Upper lobe of right lung (tissue), 1 donor: ENCODE results near the gene WFS1. TPM values are rescaled to one million over a fixed set of nuclear protein-coding genes. Genes with fewer than 3 reads are reported as not detected.

Experiments used
- ATAC-seq: fragments of 200-7000 bp; cut with Tn5 transposase; one replicate; pipeline ENCODE4 v1.9.1; 2020; ENCODE audit warnings: mild to moderate bottlenecking, moderate library complexity
- DNase-seq: peaks from one replicate; pipeline ENCODE4 v3.0.0-alpha.2; 2020
- H3K27ac ChIP-seq: fragments of 200-600 bp; one replicate; pipeline ENCODE4 v1.8.0; 2022
- H3K27me3 ChIP-seq: fragments of 200-600 bp; one replicate; pipeline ENCODE4 v1.8.0; 2022; ENCODE audit warnings: mild to moderate bottlenecking
- H3K36me3 ChIP-seq: fragments of 200-600 bp; one replicate; pipeline ENCODE4 v1.8.0; 2022
- H3K4me1 ChIP-seq: fragments of 200-600 bp; one replicate; pipeline ENCODE4 v1.8.0; 2022
- H3K4me3 ChIP-seq: fragments of 200-600 bp; one replicate; pipeline ENCODE4 v1.8.0; 2022; ENCODE audit warnings: mild to moderate bottlenecking
- H3K9me3 ChIP-seq: fragments of 200-600 bp; one replicate; pipeline ENCODE4 v1.8.0; 2022
- intact Hi-C: fragments of 100-400 bp; cut with DNase I; formaldehyde crosslinking; loops from one replicate; pipeline ENCODE4 v1.11.0; 2022
- total RNA-seq: library from RNA; stranded (reverse); fragmentation: NEBNext Ultra II Directional; extraction: Animal tissue kit (Norgen Biotek cat#: 25700); gene quantifications from one replicate; pipeline ENCODE4 v1.2.1, GENCODE V29; 2021
- TF ChIP-seq, protein P1 (sequence below): fragments of 200-600 bp; IDR thresholded peaks from one replicate; pipeline ENCODE4 v1.8.0; 2022; ENCODE audit warnings: antibody characterized with exemption
- donor health status: DM: no; HTN: yes; CAD: no; lungs with severe emphysema.

WFS1 gene
- total RNA-seq, 1 donor from 2014 or later: 110 TPM

DNA sequence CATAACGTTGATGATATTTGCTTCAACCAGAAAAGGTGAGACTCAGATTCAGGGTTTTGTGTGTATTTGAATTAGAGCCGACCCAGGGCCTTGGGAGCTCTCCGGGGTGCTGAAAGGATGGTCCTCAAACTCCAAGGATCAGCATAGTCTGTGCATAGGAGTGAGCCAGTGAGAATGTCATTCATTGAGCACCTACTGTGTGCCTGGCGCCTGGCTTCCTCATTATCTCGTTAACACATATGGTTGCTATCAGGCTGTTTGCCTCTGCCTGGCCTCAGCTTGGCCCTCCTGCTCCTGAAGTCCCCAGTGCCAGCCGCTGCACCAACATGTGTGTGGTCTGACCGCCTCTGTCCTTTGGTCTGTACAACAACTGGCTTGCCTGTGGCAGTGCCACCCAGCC is 44.2 kb upstream of the WFS1 start:
- Histone ChIP-seq H3K9me3 (no peaks in the 10 kb centered on the region), H3K4me3 (no peak overlapping the region), H3K27ac (no peak overlapping the region), H3K4me1 (no peaks in the 10 kb centered on the region), H3K36me3 (no peaks in the 10 kb centered on the region), H3K27me3 (peaks cover 33% of the 10 kb centered on the region)
- intact Hi-C loops: no loop called here
- DNase-seq (peak; percentile 46), ATAC-seq (no peak)
- TF ChIP-seq, protein P1, sequence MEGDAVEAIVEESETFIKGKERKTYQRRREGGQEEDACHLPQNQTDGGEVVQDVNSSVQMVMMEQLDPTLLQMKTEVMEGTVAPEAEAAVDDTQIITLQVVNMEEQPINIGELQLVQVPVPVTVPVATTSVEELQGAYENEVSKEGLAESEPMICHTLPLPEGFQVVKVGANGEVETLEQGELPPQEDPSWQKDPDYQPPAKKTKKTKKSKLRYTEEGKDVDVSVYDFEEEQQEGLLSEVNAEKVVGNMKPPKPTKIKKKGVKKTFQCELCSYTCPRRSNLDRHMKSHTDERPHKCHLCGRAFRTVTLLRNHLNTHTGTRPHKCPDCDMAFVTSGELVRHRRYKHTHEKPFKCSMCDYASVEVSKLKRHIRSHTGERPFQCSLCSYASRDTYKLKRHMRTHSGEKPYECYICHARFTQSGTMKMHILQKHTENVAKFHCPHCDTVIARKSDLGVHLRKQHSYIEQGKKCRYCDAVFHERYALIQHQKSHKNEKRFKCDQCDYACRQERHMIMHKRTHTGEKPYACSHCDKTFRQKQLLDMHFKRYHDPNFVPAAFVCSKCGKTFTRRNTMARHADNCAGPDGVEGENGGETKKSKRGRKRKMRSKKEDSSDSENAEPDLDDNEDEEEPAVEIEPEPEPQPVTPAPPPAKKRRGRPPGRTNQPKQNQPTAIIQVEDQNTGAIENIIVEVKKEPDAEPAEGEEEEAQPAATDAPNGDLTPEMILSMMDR: no peak

DNA sequence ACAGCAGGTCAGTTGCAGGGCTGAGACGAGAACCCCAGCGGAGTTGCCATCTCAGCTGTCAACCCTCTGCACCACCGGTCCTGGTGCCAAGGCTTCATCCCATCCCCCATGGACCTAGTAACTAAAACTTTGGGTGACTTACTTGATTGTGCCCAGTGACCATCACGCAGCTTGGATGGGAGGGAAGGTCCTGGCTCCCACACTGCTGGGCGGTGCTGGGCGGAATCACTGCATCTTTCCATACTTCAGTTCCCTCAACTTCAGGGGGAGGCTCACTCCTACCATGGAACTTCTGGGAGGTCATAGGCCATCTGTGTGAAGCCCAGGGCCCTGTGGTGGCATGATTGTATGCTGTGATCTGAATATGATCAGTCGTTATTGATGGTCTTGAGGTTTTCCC is 43.1 kb upstream of the WFS1 start:
- intact Hi-C loops: no loop called here
- no peak overlapping the region for H3K27ac ChIP-seq
- H3K36me3 ChIP-seq: no peaks in the 10 kb centered on the region
- no peaks in the 10 kb centered on the region for H3K4me1 ChIP-seq
- ATAC-seq (no peak), DNase-seq (no peak)
- TF ChIP-seq, protein P1: no peak
- H3K4me3 ChIP-seq: no peak overlapping the region
- H3K27me3 ChIP-seq: peaks cover 23% of the 10 kb centered on the region
- no peaks in the 10 kb centered on the region for H3K9me3 ChIP-seq

DNA sequence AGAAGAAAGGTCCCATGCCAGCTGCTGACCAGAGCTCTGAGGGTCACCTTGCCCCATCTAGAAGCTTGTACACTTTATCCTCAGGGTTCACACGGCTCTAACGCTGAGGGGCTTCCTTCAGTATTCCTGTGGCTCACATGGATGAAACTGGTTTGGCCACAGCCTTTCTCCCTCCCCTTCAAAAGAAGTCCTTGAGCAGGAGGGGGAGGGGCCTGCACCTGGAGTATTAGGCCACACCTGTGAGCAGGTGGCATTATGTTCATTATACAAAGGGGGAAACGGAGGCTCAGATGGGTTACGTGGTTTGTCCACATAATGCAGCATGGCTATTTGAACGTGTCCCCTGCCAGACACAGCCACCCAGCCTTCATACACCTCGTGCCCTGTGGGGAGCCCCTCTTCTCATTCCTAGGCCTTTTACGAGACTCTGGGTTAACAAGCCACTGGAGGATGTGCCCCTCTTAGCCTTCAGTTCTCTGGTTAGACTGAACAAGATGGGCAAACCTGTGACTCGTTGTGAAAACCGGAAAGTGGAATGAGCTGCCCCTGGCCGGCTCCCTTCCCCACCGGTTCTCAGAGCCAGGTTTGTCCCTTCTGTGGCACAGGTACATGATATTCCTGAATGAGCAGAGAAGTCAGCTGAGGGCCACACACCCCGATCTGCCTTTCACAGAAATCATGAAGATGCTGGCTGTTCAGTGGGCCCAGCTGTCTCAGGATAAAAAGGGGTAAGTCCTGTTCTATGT is 42.1 kb upstream of the WFS1 start:
- ATAC-seq: no peak

DNA sequence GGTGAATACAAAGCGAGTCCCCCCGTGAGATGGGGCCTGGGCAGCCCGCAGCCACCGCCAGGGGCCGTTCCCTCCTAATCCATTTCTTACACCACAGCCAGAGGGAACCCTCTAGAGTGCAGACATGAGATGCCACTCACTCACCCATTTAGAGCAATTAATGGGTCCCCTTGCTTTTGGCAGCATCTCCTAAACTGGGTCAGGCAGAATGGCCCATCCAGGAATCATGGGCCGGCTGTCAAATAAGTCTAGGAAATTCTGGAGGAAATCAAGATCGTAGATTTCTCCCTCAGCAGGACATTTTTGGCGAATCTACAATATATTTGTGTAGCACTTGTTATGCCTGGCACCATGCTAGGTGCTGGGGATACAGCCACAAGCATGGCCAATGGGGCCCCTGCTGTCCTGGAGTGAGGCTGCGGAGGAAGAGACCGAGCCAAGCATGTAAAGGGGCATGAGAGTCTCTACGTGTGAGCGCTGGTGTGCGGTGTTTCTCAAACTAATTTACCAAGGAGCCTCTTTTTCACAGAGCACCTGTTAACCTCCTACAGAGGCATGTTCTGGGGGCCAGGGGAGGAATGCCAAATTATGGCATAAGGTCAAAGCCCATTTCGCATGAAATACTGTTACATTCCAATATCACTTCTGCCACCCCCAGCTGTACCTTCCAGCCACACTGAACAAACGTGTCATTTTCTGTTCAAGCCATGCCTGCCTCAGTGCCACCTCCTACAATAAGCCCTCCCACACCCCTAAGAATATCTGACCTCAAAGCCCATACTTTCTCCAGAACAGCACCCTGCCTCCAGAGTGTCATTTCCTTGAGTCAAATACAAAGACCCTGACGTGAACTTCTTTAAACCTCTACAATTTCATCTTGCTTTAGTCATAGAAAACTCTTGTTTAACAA is 41.2 kb upstream of the WFS1 start:
- Histone ChIP-seq H3K27ac (no peak overlapping the region), H3K36me3 (no peaks in the 10 kb centered on the region)
- no peak for DNase-seq

More for the DNA sequence above, 42.1 kb upstream of the WFS1 start:
- H3K36me3 ChIP-seq: no peaks in the 10 kb centered on the region
- H3K4me1 ChIP-seq: no peaks in the 10 kb centered on the region
- H3K4me3 ChIP-seq: no peak overlapping the region
- peaks cover 12% of the 10 kb centered on the region for H3K27me3 ChIP-seq
- TF ChIP-seq, protein P1: no peak
- no peaks in the 10 kb centered on the region for H3K9me3 ChIP-seq
- H3K27ac ChIP-seq: no peak overlapping the region
- DNase-seq: peak; percentile 30
- intact Hi-C loops: no loop called here

DNA sequence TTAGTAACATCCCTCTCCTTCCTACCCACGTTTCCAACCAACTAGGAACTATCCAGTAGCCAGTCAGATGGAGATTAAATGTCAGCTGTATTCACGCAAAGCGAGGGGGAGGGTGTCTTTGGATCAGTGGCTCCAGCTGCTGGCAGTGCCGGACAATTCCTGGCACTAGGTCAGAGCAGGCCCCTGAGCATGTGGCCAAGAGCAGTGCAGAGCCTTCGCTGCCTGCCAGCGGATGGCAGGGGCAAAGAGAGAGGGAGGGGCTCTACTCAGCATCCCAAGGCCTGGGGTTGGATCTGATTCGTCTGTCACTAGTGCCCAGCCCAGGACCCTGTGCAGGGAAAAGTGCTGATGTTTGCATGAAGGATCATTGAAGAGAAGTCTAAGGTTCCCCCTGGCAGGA is 40.6 kb upstream of the WFS1 start:
- intact Hi-C loops: no loop called here
- Histone ChIP-seq H3K36me3 (no peaks in the 10 kb centered on the region), H3K9me3 (no peaks in the 10 kb centered on the region), H3K4me1 (no peaks in the 10 kb centered on the region), H3K27ac (no peak overlapping the region), H3K27me3 (peaks cover 5% of the 10 kb centered on the region), H3K4me3 (no peak overlapping the region)
- ATAC-seq: no peak
- no peak for DNase-seq
- TF ChIP-seq, protein P1: no peak

More for the DNA sequence above, 41.2 kb upstream of the WFS1 start:
- ATAC-seq: no peak
- TF ChIP-seq, protein P1: no peak
- Histone ChIP-seq H3K27me3 (peaks cover 7% of the 10 kb centered on the region), H3K9me3 (no peaks in the 10 kb centered on the region), H3K4me1 (no peaks in the 10 kb centered on the region), H3K4me3 (no peak overlapping the region)
- intact Hi-C loops: no loop called here
